Measurements from ENCODE around the gene NFATC1.

Gene NFATC1

DNA sequence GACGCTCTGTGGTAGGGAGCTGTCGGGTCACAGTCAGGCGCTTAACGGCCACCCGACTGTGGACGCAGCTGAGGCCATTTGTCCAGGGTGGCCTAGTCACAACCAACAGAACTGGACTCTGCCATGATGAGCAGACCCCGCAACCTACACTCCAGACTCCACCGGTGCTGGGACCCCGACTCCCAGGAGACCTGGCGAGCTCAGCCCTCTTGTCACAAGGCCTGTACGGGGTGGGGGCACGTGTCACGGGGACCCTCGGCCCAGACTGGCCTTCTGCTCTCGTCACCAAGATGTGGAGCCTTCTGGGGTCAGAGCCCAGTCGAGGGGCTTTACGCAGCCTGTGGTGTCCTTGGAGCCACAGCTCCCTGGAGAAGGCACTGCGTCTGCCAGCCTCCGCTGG is 22.5 kb downstream of the NFATC1 start:
- no peaks in the 10 kb centered on the region for H3F3A ChIP-seq (ENCODE audit: insufficient read depth, low read length)
- no peaks in the 10 kb centered on the region for H4K20me1 ChIP-seq (ENCODE audit: insufficient read depth, low read length)
- no peak for TF ChIP-seq CTCF (IDR thresholded peaks at IDR 0.05; ENCODE audit: low read length)
- no peak for TF ChIP-seq EZH2 (IDR thresholded peaks at IDR 0.05; ENCODE audit: borderline replicate concordance, low read length)
- H3K9me3 ChIP-seq (ENCODE audit: low read length), result no peaks in the 10 kb centered on the region
- no peak overlapping the region for H3K27ac ChIP-seq (ENCODE audit: low read depth, low read length, poor library complexity, severe bottlenecking)
- H3K27me3 ChIP-seq (ENCODE audit: insufficient read depth, low read length), result no peaks in the 10 kb centered on the region
- no peak overlapping the region for H3K9ac ChIP-seq (ENCODE audit: low read length)
- H3K79me2 ChIP-seq (ENCODE audit: insufficient read depth, low read length), result peaks cover 49% of the 10 kb centered on the region
- H3K4me3 ChIP-seq (ENCODE audit: low read depth, low read length, poor library complexity, severe bottlenecking), result no peak overlapping the region
- no peaks in the 10 kb centered on the region for H3K4me1 ChIP-seq (ENCODE audit: insufficient read depth, low read length, severe bottlenecking)
- peaks cover 90% of the 10 kb centered on the region for H3K36me3 ChIP-seq (ENCODE audit: insufficient read depth, low read length)
- no peaks in the 10 kb centered on the region for H3K9me2 ChIP-seq (ENCODE audit: low read depth, low read length)
- no peak overlapping the region for H2AFZ ChIP-seq (ENCODE audit: low read length)
- no peak overlapping the region for H3K4me2 ChIP-seq (ENCODE audit: low read length)

GRCh38 chr18:79418642-79419041 is 22.9 kb downstream of the NFATC1 start:
- no peak overlapping the region for H2AFZ ChIP-seq (ENCODE audit: low read length)
- H3K4me3 ChIP-seq (ENCODE audit: low read depth, low read length, poor library complexity, severe bottlenecking), result no peak overlapping the region
- TF ChIP-seq CTCF (IDR thresholded peaks at IDR 0.05; ENCODE audit: low read length) (no peak), EZH2 (IDR thresholded peaks at IDR 0.05; ENCODE audit: borderline replicate concordance, low read length) (no peak)
- H3K9me2 ChIP-seq (ENCODE audit: low read depth, low read length), result no peaks in the 10 kb centered on the region
- peaks cover 46% of the 10 kb centered on the region for H3K79me2 ChIP-seq (ENCODE audit: insufficient read depth, low read length)
- H3K9me3 ChIP-seq (ENCODE audit: low read length), result no peaks in the 10 kb centered on the region
- H3K27ac ChIP-seq (ENCODE audit: low read depth, low read length, poor library complexity, severe bottlenecking), result no peak overlapping the region
- no peaks in the 10 kb centered on the region for H3K4me1 ChIP-seq (ENCODE audit: insufficient read depth, low read length, severe bottlenecking)
- H3K9ac ChIP-seq (ENCODE audit: low read length), result no peak overlapping the region
- no peaks in the 10 kb centered on the region for H3F3A ChIP-seq (ENCODE audit: insufficient read depth, low read length)
- peaks cover 90% of the 10 kb centered on the region for H3K36me3 ChIP-seq (ENCODE audit: insufficient read depth, low read length)
- no peaks in the 10 kb centered on the region for H4K20me1 ChIP-seq (ENCODE audit: insufficient read depth, low read length)
- no peak overlapping the region for H3K4me2 ChIP-seq (ENCODE audit: low read length)
- H3K27me3 ChIP-seq (ENCODE audit: insufficient read depth, low read length), result no peaks in the 10 kb centered on the region

- Histone ChIP-seq H3K79me2 (ENCODE audit: insufficient read depth, low read length) (peaks cover 39% of the 10 kb centered on the region), H4K20me1 (ENCODE audit: insufficient read depth, low read length) (no peaks in the 10 kb centered on the region), H3K4me2 (ENCODE audit: low read length) (no peak overlapping the region)
Measured at GRCh38 chr18:79420033-79420745, 24.5 kb downstream of the NFATC1 start.

More at GRCh38 chr18:79420033-79420745, 24.5 kb downstream of the NFATC1 start:
- Histone ChIP-seq H3K27me3 (ENCODE audit: insufficient read depth, low read length) (no peaks in the 10 kb centered on the region), H2AFZ (ENCODE audit: low read length) (no peak overlapping the region), H3K4me1 (ENCODE audit: insufficient read depth, low read length, severe bottlenecking) (no peaks in the 10 kb centered on the region), H3K9me3 (ENCODE audit: low read length) (no peaks in the 10 kb centered on the region), H3K9ac (ENCODE audit: low read length) (no peak overlapping the region), H3K4me3 (ENCODE audit: low read depth, low read length, poor library complexity, severe bottlenecking) (no peak overlapping the region), H3K36me3 (ENCODE audit: insufficient read depth, low read length) (peaks cover 90% of the 10 kb centered on the region), H3K27ac (ENCODE audit: low read depth, low read length, poor library complexity, severe bottlenecking) (no peak overlapping the region), H3K9me2 (ENCODE audit: low read depth, low read length) (no peaks in the 10 kb centered on the region), H3F3A (ENCODE audit: insufficient read depth, low read length) (no peaks in the 10 kb centered on the region; the same call in 1 of the 2 replicates)
- TF ChIP-seq EZH2 (IDR thresholded peaks at IDR 0.05; ENCODE audit: borderline replicate concordance, low read length) (no peak), CTCF (IDR thresholded peaks at IDR 0.05; ENCODE audit: low read length) (no peak)
